Measurements from ENCODE around the gene TEX55.
"Not testable (repeated sequence)": the region's sequence is repeated elsewhere in the genome, so short reads cannot be mapped to it uniquely, and the experiment has no call there.

TEX55 gene
- 0 reads per million in 4 experiments for total RNA-seq

- DNase-seq: no peak
These were observed at the start of gene TEX55 for GRCh38 chr3:119145500-119146167. Gene TEX55 (plus strand): TSS chr3:119146165. CDS start chr3:119146190, 25 bp downstream.

- no peak for DNase-seq
These were observed 48.0 kb upstream of the TEX55 start for GRCh38 chr3:119098003-119098402.

- no peak for DNase-seq
These were observed 47.2 kb upstream of the TEX55 start for GRCh38 chr3:119098619-119099222.

GRCh38 chr3:119099785-119100184, 46.2 kb upstream of the TEX55 start:
- no peak for DNase-seq

GRCh38 chr3:119104031-119104430, 41.9 kb upstream of the TEX55 start:
- no peak for DNase-seq

GRCh38 chr3:119118330-119118729, 27.6 kb upstream of the TEX55 start:
- not testable (repeated sequence) for DNase-seq

GRCh38 chr3:119120480-119120879, 25.5 kb upstream of the TEX55 start:
- no peak for DNase-seq

GRCh38 chr3:119122350-119122749, 23.6 kb upstream of the TEX55 start:
- DNase-seq: no peak

GRCh38 chr3:119125342-119125741, 20.6 kb upstream of the TEX55 start:
- DNase-seq: no peak

GRCh38 chr3:119125742-119126504, 20.0 kb upstream of the TEX55 start:
- DNase-seq: no peak

- not testable (repeated sequence) for DNase-seq
These were observed 15.7 kb upstream of the TEX55 start for GRCh38 chr3:119130291-119130690.

GRCh38 chr3:119132291-119132690, 13.7 kb upstream of the TEX55 start:
- DNase-seq: not testable (repeated sequence)

GRCh38 chr3:119139360-119139759, 6.6 kb upstream of the TEX55 start:
- DNase-seq: not testable (repeated sequence)

GRCh38 chr3:119140466-119140865, 5.5 kb upstream of the TEX55 start:
- no peak for DNase-seq

GRCh38 chr3:119145128-119145499, 851 bp upstream of the TEX55 start:
- DNase-seq: no peak

GRCh38 chr3:119146578-119147375, 812 bp downstream of the TEX55 start:
- DNase-seq: no peak

GRCh38 chr3:119147494-119147893, 1.5 kb downstream of the TEX55 start:
- no peak for DNase-seq

GRCh38 chr3:119148493-119149180, 2.7 kb downstream of the TEX55 start:
- DNase-seq: no peak

- no peak for DNase-seq
These were observed 3.5 kb downstream of the TEX55 start for GRCh38 chr3:119149484-119149883.

GRCh38 chr3:119156868-119157267, 10.9 kb downstream of the TEX55 start:
- no peak for DNase-seq

- DNase-seq: no peak
These were observed 12.0 kb downstream of the TEX55 start for GRCh38 chr3:119157971-119158370.

GRCh38 chr3:119160361-119160760, 14.4 kb downstream of the TEX55 start:
- DNase-seq: no peak
